NCI-H2196 (cell line): ENCODE data around the gene GABBR2.
"Not testable (repeated sequence)": the region's sequence is repeated elsewhere in the genome, so short reads cannot be mapped to it uniquely, and the experiment has no call there.

Source experiments
- DNase-seq: peaks from one replicate; lab custom pipeline; 2025; ENCODE audit not compliant: unreplicated experiment; lab: John Stamatoyannopoulos, UW

GABBR2 gene

DNA sequence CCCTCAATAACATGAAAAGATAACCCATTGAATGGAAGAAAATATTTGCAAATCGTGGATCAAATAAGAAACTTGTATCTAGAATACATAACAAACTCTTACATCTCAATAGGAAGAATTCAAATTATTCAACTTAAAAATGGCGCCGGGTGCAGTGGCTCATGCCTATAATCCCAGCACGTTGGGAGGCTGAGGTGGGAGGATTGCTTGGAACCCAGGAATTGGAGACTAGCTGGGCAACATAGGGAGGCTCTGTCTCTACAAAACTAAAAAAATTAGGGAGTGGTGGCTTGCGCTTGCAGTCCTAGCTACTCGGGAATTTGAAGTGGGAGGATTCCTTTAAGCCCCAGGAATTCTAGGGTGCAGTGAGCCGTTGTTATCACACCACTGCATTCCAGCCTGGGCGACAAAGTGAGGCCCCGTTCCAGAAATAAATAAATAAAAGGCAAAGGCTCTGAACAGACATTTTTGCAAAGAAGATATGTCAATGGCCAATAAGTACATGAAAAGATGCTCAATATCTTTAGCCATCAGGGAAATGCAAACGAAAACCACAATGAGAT lies 431.7 kb downstream of the GABBR2 start:
- no peak for DNase-seq

GRCh38 chr9:98275159-98275558 lies 433.6 kb downstream of the GABBR2 start:
- DNase-seq = no peak

GRCh38 chr9:98272083-98272482 lies 436.7 kb downstream of the GABBR2 start:
- DNase-seq = no peak

GRCh38 chr9:98271479-98271878 lies 437.3 kb downstream of the GABBR2 start:
- DNase-seq = no peak

GRCh38 chr9:98270284-98270683 lies 438.5 kb downstream of the GABBR2 start:
- not testable (repeated sequence) for DNase-seq

DNA sequence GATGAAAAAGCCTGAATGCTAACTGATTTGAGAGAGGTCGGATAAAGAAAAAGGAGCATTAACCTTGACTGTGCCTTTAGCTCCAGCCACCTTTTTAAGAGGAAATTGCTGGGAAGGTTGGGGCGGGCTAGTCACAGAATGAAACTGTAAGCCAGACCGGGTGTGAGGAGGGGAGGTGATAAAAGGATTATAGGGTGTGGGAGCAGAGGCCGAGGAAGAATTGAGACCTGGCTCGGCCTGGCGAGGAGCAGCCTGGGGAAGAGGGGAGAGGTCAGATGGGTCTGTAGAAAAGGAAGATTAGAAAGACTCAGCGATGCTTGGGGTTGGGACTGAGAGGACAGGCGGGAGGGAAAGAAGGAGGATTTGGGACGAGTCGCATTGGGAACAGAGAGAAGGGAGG lies 439.1 kb downstream of the GABBR2 start:
- not testable (repeated sequence) for DNase-seq

- DNase-seq = not testable (repeated sequence)
Measured at GRCh38 chr9:98267556-98267955, 441.2 kb downstream of the GABBR2 start.

- no peak for DNase-seq
Measured at GRCh38 chr9:98264516-98264915, 444.2 kb downstream of the GABBR2 start.

GRCh38 chr9:98263482-98264357 lies 445.0 kb downstream of the GABBR2 start:
- DNase-seq = peak; percentile 81

DNA sequence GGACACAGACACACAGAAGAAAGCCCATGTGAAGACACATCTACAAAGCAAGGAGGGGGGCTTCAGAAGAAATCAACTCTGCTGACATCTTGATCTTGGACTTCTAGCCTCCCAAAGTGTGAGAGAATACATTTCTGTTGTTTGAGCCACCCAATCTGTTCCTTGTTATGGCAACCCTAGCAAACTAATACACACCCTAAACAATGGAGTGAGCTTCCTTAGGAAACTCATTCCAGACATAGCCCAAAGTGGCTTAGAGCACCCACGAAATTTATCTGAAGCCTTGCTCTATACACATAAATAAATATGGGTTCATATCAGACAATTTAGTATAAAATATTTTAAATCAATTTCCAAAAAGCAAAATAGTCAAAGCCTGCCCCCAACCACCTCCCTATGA lies 445.7 kb downstream of the GABBR2 start:
- no peak for DNase-seq

- DNase-seq = no peak
Measured at GRCh38 chr9:98262056-98262455, 446.7 kb downstream of the GABBR2 start.

GRCh38 chr9:98260635-98261034 lies 448.1 kb downstream of the GABBR2 start:
- DNase-seq = no peak

GRCh38 chr9:98259791-98260190 lies 448.9 kb downstream of the GABBR2 start:
- DNase-seq = no peak

DNA sequence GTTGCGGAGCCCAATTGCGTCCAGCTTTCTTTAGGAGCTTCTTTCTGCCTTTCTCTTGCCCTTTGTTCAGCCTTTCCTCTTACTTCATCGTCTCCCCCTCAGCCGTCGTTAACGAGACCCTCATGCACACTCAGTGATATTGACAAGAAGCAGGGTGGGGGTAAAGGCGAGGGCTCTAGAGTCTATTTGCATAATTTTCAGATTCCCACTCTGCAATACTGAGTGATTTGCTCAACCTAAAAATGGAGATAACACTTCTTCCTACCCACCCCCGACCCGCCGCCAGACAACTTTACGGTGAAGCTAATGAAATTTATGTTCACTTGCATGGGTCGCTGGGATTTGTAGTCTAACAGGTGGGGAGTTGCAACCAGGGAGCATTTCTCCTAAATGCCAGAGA lies 452.0 kb downstream of the GABBR2 start:
- DNase-seq = no peak

GRCh38 chr9:98255578-98256296 lies 453.0 kb downstream of the GABBR2 start, which contains the start of gene TBC1D2:
TBC1D2 (minus strand) TSS chr9:98255649; CDS start chr9:98255541, 108 bp downstream.
- peak; percentile 95 for DNase-seq

DNA sequence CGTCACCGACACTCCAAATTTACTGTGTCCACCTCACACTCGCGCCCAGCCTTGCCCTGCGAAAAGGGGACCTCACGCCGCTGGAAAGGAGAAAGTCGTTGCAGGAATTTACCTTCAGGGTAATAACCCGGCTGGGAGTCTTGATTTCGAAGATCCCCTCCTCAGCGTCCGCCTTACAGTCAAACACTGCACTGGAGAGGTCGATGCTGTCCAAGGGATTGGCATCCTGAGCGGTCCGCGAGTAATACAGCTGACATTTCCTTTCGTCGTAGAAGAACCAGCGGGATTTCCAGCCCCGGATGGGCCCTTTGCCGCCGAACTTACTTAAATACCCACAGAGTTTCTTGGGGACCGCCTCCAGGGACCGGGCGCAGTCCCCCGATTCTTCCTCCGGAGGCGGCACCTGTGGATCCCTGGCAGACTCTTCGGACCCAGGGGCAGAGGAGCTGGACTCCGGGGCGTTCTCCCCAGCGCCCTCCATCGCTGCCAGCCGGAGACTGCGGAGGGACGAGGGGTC lies 453.6 kb downstream of the GABBR2 start:
- DNase-seq = peak; percentile 15

GRCh38 chr9:98254228-98255060 lies 454.3 kb downstream of the GABBR2 start:
- no peak for DNase-seq

- DNase-seq = no peak
Measured at GRCh38 chr9:98253565-98253964, 455.2 kb downstream of the GABBR2 start.

DNA sequence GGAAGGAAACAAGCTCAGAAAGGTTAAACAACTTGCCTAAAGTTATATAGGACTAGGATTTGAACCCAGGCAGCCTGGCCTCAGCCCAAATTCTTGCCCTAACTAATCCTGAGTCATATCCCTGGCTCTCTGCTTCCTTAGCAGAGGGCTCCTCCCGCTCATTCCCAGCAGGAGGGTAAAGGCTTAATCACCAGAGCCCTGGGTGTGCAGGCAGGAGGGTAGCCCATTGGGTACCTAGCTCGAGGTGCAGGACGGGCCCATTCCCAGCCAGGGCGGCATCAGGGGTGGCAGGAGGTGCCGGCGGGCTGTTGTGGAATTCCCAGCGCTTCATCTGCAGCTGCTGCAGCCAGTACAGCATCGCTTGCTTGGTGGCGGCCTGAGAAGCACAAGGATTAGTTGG lies 457.2 kb downstream of the GABBR2 start:
- no peak for DNase-seq

- no peak for DNase-seq
Measured at GRCh38 chr9:98249771-98250170, 459.0 kb downstream of the GABBR2 start.
